Measurements from ENCODE around the gene ZNF892.

ZNF892 gene

DNA sequence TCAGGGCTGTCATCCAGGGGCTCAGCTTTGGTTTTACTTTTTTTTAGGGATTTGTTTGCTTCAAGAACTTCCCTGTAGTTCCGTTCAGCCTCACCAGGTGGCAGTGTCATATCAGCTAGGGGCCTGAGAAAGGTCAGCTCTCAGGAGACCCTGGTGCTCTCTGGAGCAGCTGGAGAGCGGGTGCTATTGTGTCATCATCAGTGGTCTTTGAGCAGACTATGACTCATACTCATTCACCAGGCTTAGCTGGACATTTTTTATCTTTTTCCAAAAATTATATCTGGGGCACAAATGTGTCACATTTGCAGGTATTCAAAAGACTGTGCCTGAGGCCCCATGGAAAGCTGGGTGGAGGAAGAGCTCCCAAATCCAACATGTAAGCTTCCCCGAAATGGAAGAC lies 24.4 kb downstream of the ZNF892 start:
- TF ChIP-seq POLR2AphosphoS5 (IDR thresholded peaks at IDR 0.05; ENCODE audit: low read depth, low read length) = no peak
- TF ChIP-seq FOXP2 (optimal IDR thresholded peaks at IDR 0.05; ENCODE audit: borderline replicate concordance, extremely low read depth, extremely low read length, insufficient read depth) = no peak
- TF ChIP-seq SIN3A (IDR thresholded peaks at IDR 0.05; ENCODE audit: borderline replicate concordance, insufficient read depth, low read length) = no peak
- no peak for TF ChIP-seq TAF1 (IDR thresholded peaks at IDR 0.05; ENCODE audit: borderline replicate concordance, insufficient read depth, low read length)
- no peak for TF ChIP-seq REST (IDR thresholded peaks at IDR 0.05; ENCODE audit: insufficient read depth in 1 of 2, low read depth in 2 of 2, low read length in 2 of 2)

DNA sequence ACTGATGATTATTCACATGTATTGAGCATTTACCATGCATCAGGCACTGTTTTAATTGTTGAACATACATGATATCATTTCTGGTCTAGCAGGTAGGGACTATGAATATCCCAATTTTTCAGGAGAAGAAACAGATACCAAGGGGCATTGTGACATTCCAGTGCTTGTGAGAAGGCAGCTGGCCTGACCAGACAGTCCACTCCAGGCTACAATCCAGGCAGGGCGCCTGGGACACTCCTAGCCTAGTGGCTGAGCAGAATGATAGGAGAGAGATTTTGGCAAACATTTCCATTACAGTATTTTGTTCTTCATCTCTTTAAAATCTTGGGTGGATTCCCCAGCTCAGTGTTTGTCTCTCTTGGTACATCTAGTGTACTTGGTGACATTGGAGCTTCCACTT lies 24.9 kb downstream of the ZNF892 start:
- TF ChIP-seq SIN3A (IDR thresholded peaks at IDR 0.05; ENCODE audit: borderline replicate concordance, insufficient read depth, low read length) (no peak), TAF1 (IDR thresholded peaks at IDR 0.05; ENCODE audit: borderline replicate concordance, insufficient read depth, low read length) (no peak), REST (IDR thresholded peaks at IDR 0.05; ENCODE audit: insufficient read depth in 1 of 2, low read depth in 2 of 2, low read length in 2 of 2) (no peak), POLR2AphosphoS5 (IDR thresholded peaks at IDR 0.05; ENCODE audit: low read depth, low read length) (no peak), FOXP2 (optimal IDR thresholded peaks at IDR 0.05; ENCODE audit: borderline replicate concordance, extremely low read depth, extremely low read length, insufficient read depth) (no peak)

DNA sequence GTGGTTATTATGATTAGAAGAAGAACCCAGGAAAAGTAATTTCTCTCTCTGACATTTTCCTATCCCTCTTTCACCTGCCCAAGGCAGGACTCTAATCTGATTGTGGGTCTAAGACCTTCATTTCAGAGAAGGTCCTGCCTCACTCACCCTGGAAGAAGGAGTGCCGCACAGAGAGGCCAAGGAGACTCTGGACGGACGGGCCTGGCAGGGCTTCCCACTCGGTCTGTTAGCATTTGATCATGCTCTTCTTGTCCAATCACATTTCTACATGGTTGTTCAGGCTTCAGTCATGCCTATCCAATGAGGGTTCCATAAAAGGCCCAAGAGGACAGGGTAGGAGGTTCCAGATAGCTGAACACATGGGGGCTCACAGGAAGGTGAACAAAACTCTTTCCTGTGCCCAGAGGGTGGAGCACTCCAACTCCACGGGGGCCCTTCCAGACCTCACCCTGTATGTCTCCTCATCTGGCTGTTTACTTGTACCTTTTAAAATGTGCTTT lies 27.0 kb downstream of the ZNF892 start:
- TF ChIP-seq POLR2AphosphoS5 (IDR thresholded peaks at IDR 0.05; ENCODE audit: low read depth, low read length) = no peak
- no peak for TF ChIP-seq SIN3A (IDR thresholded peaks at IDR 0.05; ENCODE audit: borderline replicate concordance, insufficient read depth, low read length)
- TF ChIP-seq FOXP2 (optimal IDR thresholded peaks at IDR 0.05; ENCODE audit: borderline replicate concordance, extremely low read depth, extremely low read length, insufficient read depth) = no peak
- no peak for TF ChIP-seq TAF1 (IDR thresholded peaks at IDR 0.05; ENCODE audit: borderline replicate concordance, insufficient read depth, low read length)
- TF ChIP-seq REST (IDR thresholded peaks at IDR 0.05; ENCODE audit: insufficient read depth in 1 of 2, low read depth in 2 of 2, low read length in 2 of 2) = no peak

DNA sequence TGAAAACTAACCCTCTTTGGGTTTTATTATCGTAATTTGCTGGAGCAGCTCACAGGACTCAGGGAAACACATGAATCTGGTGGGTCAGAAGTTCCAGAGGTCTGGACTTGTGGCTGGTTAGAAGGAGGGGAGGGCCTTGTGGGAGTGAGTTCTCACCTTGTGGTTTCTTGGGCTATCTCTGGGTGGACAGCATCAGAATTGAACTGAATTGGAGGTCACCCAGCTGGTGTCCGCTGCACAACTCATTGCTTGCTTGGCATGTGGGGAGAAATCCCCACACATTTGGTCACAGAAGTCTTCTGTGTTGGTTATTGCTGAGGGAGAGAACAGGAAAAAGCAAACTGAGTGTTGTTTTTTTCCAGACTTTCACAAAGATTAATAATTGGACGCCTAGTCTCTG lies 27.5 kb downstream of the ZNF892 start:
- TF ChIP-seq POLR2AphosphoS5 (IDR thresholded peaks at IDR 0.05; ENCODE audit: low read depth, low read length) (no peak), FOXP2 (optimal IDR thresholded peaks at IDR 0.05; ENCODE audit: borderline replicate concordance, extremely low read depth, extremely low read length, insufficient read depth) (no peak), TAF1 (IDR thresholded peaks at IDR 0.05; ENCODE audit: borderline replicate concordance, insufficient read depth, low read length) (no peak), SIN3A (IDR thresholded peaks at IDR 0.05; ENCODE audit: borderline replicate concordance, insufficient read depth, low read length) (no peak), REST (IDR thresholded peaks at IDR 0.05; ENCODE audit: insufficient read depth in 1 of 2, low read depth in 2 of 2, low read length in 2 of 2) (no peak)

DNA sequence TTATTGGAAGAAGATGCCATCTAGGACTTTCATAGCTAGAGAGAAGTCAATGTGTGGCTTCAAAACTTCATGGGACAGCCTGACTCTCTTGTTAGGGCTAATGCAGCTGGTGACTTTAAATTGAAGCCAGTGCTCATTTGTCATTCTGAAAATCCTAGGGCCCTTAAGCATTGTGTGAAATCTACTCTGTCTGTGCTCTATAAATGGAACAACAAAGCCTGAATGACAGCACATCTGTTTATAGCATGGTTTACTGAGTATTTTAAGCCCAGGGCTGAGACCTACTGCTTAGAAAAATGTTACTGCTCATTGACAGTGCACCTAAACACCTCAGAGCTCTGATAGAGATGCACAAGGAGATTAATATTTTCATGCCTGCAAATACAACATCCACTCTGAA lies 30.8 kb downstream of the ZNF892 start:
- TF ChIP-seq TAF1 (IDR thresholded peaks at IDR 0.05; ENCODE audit: borderline replicate concordance, insufficient read depth, low read length) (no peak), REST (IDR thresholded peaks at IDR 0.05; ENCODE audit: insufficient read depth in 1 of 2, low read depth in 2 of 2, low read length in 2 of 2) (no peak), SIN3A (IDR thresholded peaks at IDR 0.05; ENCODE audit: borderline replicate concordance, insufficient read depth, low read length) (no peak), FOXP2 (optimal IDR thresholded peaks at IDR 0.05; ENCODE audit: borderline replicate concordance, extremely low read depth, extremely low read length, insufficient read depth) (no peak), POLR2AphosphoS5 (IDR thresholded peaks at IDR 0.05; ENCODE audit: low read depth, low read length) (no peak)
